GM18858 (cell line): Measurements from ENCODE around the gene TMEM212.
A peak's percentile ranks its signal among the peaks of the same experiment; 100 is the strongest.

Experiments used
- ATAC-seq: cut with Tn5 transposase; IDR thresholded peaks from one replicate; pipeline ENCODE4 v1.9.1; 2021; ENCODE audit not compliant: unreplicated experiment

TMEM212 gene

DNA sequence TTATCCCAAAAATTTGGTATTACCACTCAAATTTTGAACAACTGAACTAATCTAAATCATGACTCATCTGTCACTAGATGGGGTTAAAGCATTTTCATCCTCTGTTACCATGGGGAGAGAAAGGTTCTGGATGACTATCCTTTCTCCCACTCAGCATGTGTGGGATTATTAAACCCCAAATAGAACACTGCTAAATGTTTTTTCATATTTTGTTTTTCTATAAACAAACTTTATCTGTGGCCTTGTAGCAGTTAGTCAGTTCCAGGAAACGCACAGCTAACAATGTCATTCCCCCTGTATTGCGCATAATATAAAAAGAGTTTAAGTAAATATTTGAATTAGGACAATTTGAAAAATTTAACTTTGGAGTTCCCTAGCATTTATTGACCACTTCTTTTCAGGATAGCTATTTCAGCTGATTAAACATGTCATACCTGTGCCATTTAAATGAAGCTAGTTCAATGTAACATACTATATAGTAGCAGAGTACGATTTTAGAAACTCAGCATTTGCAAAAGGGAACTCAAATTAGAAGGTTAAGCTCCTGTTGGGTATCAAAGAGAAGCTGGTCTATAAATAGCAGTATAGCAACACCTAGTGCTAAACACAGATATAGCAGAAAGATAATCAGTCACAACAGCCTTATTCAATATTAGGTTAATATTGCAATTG lies 9.2 kb upstream of the TMEM212 start:
- ATAC-seq: peak; percentile 58

DNA sequence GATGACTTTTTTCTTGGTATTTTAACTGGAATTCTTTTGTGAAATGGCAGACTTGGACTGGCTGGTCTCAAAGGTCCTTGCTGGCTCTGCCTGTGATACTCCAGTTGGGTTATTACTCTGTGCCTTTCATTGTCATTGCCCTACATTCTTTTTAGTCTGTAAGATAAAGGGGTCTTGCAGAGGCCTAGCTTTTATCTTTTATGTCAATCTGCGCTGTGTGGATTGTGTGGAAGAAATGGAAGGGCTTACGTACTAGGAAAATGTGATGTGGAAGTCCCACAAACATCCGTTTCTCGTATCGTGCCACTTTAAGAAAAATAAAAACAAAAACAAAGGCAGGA lies 8.7 kb upstream of the TMEM212 start:
- ATAC-seq: no peak

DNA sequence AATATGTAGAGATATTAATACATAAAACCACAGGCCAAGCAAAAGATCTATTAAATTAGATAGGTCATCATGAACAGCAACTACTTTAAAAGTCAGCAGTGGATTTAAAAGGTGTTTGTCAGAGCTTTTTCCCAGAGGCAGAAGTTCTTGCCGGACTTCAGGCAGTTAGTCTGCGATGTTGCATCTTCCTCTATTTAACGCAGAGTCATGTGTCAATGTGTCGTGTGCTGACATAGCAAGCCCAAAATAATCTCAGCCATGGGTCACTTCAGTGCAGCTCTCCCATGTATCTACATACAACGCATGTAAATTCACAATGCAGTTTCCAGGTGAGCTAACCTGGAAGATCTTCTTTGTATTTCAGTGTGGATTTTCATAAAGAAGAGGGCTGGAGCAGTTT lies 8.0 kb upstream of the TMEM212 start:
- no peak for ATAC-seq

DNA sequence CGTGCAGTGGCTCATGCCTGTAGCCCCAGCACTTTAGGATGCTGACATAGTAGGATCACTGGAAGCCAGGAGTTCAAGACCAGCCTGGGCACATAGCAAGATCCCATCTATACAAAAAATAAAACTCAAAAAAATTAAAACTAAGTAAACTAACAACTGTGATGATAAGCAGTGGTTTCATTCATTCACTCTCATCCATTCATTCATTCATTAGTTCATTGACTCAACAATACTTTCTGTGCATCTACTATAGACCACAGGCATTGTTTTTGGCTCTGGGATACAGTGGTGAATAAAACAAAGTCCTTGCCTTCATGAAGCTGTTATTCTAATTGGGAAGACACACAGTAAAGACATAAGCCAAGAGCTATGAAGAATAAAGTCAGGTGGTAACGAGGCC lies 7.5 kb upstream of the TMEM212 start:
- ATAC-seq: no peak

DNA sequence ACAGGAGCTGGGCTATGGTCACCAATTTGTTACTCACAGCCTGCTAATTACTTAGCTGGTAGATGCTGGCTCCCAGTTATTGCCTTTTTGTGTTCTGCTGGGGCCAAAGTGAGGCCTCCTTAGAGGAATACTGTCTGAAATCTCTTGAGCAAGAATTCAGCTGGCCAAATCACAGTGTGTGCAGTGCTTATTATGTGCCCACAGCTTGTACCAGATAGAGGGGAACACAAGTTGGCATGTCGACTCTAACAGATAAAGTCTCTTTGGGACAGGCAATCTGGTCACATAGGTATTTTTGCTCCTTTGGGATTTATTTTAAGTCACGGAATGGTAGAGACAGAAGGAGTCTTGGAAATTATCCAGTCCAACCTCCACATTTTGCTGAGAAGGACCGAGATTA lies 6.3 kb upstream of the TMEM212 start:
- no peak for ATAC-seq

DNA sequence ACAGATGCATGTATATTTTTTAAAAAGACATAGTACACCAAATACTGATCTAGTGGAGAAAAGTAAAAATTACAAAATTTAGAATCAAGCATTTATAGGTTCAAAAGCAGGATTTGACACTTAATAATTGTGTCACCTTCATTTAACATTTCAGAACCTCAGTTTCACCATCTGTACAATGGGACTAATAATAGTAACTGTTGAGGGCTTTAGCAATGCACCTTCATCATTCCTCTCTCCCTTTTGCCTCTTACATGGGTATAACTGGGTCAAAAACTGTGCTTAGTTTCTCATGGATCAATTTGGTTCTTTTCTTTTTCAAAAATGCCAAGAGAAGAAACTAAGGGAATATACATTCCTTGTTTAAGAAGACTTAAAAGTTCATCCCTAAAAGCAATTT lies 5.5 kb upstream of the TMEM212 start:
- ATAC-seq: no peak

DNA sequence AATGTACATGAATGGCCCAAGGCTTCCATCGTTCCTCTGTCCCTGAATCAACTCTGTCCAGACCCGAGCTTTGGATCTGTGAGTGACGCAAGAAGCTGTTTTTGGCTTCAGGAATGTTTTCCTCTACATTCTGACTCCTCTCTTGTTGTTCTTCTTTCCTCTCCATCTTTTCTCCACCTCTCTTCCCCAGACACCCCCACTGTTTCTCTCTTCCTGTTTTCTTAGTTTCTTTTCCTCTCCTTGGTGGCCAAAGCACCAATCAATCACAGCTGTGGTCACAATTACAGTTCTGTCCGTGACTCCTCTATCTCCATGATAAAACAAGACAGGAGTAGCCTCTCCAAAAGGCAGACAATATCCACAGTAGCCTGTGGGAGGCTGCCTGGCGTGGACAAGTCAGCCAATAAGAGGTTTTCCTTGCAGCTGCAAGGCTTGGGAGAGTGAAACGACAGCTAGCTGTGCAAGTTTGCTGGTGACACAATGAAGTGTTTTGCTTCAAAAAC lies 4.9 kb upstream of the TMEM212 start:
- ATAC-seq: no peak

DNA sequence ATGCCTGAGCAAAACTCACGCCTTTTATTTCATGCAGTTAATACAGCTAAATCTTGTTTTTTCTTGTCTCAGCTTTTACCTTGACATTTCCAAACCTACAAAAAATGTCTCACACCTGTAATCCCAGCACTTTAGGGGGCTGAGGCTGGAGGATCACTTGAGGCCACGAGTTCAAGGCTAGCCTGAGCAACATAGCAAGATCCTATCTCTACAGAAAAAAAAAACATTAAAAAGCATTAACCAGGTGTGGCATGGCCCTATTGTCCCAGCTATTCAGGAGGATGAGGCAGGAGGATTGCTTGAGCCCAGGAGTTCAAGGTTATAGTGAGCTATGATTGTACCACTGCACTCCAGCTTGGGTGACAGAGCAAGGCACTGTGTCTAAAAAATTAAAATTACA lies 3.9 kb upstream of the TMEM212 start:
- ATAC-seq: no peak

DNA sequence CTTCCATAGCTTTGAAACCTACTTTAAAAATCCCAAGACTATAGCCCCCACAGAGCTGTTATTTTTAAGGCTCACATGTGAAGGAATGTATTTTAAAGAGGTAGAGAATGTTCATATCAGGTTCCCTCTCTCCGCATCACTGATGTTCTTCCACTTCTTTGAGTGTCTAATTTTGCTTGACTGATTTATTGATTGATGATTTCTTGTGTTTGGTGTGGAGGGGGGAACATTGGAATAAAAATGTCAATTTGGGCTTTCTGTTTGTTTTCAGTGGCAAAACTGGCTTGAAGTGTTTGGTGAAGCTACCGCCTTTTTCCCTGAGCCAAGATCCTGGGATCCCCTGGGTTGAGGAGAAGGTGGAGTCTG lies 2.7 kb upstream of the TMEM212 start:
- ATAC-seq: no peak

DNA sequence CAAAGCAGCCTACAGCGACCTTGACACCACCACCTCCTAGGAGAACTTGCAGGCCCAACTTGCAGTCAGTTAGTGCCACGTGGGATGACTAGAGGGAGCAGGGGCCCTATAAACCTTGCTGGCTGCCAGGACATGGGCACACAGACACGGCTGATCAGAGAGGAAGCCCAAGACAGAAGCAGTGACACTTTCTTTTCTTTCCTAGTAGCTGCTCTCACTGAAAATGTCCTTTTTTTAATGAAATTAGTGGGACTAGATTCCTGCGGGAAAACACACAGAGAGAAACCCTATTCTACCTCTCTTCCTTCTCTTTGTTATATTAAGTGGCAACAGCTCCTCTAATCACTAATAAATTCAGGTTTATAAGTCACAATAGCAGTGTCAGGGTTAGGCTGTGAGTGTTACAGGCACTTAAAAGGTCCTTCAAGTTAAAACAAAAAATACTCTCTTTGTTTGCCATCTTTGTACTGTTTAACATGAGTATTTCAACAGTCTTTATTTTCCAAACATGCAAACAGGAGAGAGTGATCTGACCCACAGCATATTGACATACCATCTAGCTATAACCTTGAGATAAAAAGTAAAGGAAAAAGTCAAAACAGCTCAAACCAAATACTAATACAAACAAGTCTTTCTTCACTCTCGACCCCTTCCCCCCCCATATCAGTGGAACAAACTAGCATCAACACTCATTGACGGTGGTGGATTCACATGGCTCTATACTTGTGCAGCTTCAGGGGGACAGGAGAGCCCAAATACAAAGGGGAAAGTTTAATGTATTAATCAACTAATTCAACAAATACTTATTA lies 2.1 kb upstream of the TMEM212 start:
- no peak for ATAC-seq

DNA sequence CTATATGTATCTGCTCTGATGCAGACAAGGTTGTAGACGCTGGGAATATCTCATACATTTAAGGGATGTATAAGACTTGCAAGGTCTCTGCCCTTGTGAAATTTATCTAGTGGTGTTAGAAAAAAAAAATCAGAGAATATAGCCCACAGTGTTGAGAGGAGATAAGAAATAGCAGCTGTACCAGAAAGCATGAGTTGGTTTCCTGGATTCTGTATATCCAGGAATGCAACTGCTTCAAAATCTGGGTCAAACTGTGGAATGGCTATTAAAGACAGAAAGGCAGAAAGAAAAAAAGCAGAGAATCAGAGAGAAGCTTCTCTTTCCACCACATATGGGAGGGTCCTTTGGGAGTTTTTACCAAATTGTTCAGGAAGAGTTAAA lies 1.5 kb upstream of the TMEM212 start:
- no peak for ATAC-seq

DNA sequence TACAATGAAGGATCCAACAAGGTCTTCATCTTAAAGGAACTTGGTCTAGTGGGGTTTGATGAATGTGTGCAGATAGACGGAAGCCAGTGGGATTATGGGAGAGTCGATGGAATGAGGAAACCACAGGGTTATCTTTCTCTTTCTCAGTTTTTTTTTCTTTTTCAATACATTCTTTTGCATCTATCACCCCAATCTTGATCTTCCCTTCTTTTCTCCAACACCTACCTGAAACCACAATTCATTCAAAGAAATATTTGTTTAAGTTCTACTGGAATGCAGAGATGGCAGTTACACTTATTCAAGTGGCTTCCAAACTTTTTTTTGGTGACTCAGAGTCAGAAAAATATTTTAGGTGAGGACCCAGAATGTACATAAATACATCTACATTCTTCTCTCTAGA lies 1.7 kb downstream of the TMEM212 start:
- ATAC-seq: no peak

DNA sequence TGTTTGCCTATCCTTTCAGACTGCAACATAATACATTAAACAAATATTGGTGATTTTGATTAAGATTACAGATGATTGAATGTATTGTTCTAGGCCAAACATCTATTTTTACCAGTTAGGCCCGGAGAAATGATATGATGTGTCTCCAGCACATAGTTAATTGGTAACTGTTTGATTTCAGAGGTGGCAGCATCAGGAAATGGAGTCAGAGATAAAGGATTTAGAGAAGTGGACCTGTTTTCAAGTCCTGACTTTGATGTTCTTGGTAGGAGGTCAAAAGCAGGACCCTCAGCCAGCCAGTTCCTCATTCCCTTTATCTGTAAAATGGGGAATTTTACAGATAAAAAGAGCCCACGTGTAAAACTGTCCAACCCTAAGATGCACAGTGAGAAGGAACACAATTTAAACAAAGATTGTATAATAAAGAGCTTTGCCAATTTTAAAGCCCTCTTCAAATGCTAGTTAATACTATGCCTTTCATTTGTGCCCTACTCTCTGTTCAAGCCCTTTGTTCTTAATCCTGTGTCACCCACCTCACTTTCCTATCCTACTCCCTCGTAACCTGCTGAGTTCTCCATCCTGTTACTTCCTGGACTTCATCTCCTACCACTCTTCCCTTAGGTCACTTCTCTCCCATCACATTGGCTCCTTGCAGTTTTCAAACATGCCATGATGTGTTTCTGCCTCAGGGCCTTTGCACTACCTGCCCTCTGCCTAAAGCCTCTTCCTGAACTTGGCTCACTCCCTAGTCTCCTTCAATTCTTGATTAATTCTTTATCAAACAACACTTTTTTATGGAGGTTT lies 2.5 kb downstream of the TMEM212 start:
- ATAC-seq: no peak

DNA sequence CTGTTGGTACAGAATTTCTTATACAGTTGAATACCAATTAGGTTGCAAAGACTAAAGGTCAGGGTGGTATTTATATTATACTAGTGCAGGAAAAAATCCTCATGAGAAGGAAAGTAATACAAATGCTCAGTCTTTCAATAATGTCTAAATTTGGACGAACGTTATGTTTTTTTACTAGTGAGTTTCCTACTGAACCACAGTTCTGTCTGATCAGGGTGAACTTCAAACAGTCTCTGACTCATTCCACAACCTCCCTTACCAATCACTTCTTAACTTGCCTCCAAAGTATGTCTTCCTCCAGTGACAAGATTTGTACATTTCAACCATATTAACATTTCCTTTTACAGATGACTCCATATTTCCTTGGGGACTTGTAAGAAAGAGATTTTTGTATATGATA lies 3.4 kb downstream of the TMEM212 start:
- peak; percentile 99 for ATAC-seq

DNA sequence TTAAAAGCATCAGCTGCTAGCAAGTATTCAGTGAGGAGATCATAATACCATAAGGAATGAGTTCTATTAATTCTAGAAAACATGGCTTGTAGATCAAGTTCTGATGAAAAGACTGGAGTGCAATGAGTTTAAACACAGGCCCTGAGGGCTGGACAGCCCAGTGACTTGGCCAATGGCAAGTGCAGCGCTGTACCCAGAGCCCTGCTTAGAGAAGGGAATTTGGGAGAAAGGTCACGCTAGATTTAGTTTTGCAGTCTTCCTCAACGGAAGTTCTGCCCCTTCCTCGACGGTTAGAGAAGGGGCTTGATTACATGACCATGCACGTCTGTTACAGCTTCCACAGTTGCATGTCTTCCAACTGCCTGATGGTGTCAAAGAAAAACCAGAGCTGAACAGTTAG lies 4.0 kb downstream of the TMEM212 start:
- no peak for ATAC-seq

DNA sequence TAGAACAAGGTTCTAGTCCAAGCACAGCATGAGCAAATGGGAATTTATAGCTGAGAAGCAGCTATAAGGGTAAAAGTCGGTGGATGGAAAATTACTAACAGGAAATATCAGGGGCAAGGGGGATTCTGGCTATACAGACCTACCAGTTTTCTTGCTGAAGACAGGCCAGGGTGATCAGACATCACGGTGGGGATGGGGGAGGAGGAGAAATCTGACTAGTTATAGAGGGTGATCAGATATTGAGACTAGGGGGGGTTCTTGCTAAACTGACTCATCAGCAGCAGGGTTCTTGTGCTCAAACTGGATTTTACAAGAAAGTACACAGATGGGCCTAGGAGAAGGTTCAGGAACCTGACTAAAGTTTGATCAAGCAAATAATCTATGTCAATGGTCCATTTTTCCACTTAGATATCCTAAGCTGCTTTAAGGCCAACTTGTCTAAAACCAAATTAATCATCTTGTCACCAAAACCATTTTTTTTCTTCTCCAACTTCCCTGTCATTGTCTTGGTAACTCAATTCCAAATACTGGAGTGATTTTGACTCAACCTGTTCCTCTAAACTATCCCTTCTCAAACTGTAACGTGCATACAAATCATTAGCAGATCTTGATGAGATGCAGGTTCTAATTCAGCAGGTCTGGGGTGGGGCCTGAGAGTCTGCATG lies 4.6 kb downstream of the TMEM212 start:
- ATAC-seq: no peak

DNA sequence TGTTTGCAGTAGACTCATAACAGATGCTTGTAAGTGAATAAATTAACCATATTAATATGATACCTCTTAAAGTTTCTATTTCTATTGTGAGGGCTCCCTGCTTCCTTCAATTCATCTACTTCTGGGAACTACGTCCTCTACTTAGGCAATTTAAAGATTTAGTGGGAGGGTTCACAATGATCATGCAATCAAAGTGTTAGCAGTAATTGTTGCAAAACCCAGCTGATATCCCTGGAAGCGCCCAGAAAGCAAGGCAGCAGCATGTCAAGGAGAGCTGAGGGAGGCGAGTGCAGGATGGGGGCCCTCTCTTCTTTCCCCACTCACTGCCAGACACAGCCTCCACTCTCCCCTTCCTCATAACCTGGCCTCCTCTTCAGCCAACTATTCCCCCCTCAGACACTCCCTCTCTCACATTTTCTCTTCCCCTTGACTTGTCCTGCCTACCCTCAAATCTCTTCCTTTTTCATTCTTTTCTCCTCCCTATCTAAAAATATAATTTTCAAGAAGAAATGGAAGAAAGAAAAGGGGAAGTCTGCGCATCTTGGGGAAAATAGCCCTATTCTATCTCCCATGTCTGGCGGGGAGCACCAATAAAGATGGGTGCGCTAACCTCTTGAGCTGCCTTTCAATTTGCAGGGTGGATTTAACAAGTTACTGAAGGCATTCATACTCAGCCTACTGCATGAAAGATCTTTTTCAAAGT lies 6.6 kb downstream of the TMEM212 start:
- ATAC-seq: no peak

DNA sequence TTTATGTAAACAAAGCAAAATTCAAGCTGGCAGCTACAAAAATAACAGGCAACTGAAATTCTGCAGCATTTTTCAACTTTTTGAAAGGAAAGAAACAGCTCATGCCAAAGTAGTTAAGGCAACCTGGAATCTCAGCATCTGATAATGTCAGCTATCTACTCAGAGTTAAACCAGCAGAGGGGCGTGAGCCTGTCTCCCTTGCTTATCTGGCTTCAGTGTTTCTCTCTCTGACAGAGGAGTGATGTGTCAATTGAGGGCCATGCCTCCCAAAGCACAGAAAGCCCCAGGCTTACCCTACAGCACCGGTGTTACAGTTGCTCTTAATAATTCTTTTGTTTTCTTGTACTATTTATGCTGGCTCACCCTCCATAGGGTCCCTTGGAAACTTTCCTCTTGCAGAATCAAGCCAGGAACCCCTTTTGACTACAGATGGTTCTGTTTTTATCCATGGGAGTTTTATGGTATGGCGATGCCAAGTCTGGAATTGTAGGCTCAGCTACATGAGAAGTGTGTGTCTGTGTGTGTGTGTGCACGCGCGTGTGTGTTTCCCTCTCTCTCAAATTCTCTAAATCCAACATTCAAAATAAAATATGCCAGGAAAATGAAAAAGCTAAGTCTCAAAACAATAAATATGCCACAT lies 7.3 kb downstream of the TMEM212 start:
- no peak for ATAC-seq

DNA sequence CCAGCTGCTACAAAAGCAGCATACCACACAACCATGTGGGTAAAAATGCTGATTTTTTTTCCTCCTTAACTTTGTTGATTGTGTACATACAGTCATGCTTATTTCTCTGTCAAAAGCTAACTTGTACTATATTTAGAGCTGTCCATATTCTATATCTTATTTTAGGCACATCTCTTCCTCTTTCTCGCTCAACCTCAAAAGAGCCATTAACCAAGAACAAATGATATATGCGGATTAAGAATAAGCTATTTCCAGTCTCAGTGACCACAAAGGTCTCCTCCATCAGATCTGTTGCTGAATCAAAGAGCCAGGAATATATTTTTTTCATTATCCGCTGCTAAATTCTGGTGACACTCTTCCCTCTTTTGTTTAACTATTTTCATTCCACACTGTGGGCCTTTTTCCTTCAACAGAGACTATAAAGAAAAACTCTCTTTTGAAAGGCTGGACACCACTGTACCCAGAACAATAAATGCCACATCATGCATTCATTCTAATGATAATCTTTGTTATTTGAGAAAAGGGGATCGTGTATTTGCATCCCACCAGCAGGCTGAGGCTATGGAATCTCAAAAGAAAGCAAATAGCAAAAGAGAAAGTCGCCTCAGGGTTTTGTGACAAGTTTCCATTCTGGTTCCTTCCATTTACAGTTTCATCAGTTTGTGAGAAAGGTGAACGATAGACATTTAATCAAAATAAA lies 8.0 kb downstream of the TMEM212 start:
- no peak for ATAC-seq

DNA sequence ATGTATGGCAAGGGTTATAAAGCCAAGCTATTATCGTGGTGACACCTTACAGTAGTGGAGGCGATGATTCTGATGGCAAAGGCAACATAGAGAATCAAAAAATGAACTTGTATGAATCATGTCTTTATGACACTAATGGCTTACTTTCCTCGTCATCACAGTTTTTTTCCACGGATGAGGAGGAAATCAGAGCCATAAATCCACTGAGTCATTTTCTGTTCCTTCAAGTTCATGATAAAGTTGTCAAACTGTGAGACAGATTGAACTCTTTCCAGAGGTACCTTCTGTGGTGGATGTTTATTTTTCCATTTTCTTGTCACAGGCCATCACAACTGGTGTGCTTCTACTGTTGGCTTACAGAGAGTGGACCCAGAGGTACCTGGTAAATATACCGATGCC lies 8.5 kb downstream of the TMEM212 start:
- ATAC-seq: no peak
